Large intestine (tissue), 3 donors: ENCODE data around the gene AHCYL1. TPM values are rescaled to one million over a fixed set of nuclear protein-coding genes. Genes with fewer than 3 reads are reported as not detected.
"Not testable (repeated sequence)": the region's sequence is repeated elsewhere in the genome, so short reads cannot be mapped to it uniquely, and the experiment has no call there.

ENCODE experiments used
- DNase-seq, 2 donors: peaks; one replicate each; pipeline versions ENCODE4 v3.0.0 to v3.0.0-alpha.2; 2013
- H3K27ac ChIP-seq: one replicate; pipeline ENCODE4 v1.5.1; 2013; ENCODE audit warnings: low read length
- H3K27me3 ChIP-seq: 2 replicates; pipeline ENCODE4 v1.6.1; 2013; ENCODE audit warnings: low read length; ENCODE audit not compliant: control insufficient read depth, insufficient read depth
- H3K36me3 ChIP-seq: 2 replicates; pipeline ENCODE4 v1.6.1; 2013; ENCODE audit warnings: low read length; ENCODE audit not compliant: control insufficient read depth, insufficient read depth
- H3K4me1 ChIP-seq: one replicate; pipeline ENCODE4 v1.6.1; 2013; ENCODE audit warnings: low read length; ENCODE audit not compliant: control insufficient read depth, insufficient read depth
- H3K4me3 ChIP-seq: one replicate; pipeline ENCODE4 v1.5.1; 2013; ENCODE audit warnings: low read length
- H3K9me3 ChIP-seq: one replicate; pipeline ENCODE4 v1.6.1; 2013; ENCODE audit warnings: mild to moderate bottlenecking, low read depth, low read length, moderate library complexity; ENCODE audit not compliant: control insufficient read depth
- WGBS: methylation state at CpG from one replicate; pipeline ENCODE4 v1.1.5; 2013; ENCODE audit warnings: low lambda C conversion rate; ENCODE audit not compliant: insufficient coverage; 5-methylcytosine and 5-hydroxymethylcytosine counted together
- polyA plus RNA-seq: library from polyadenylated mRNA; unstranded; fragments of 120-200 nt; gene quantifications from one replicate; pipeline ENCODE4 v1.2.1, GENCODE V29; 2013

Gene AHCYL1
- polyA plus RNA-seq, 1 donor, result 89.3 TPM

GRCh38 chr1:109950038-109950437 is 34.5 kb upstream of the AHCYL1 start:
- H3K9me3 ChIP-seq, result no peaks in the 10 kb centered on the region
- no peaks in the 10 kb centered on the region for H3K36me3 ChIP-seq
- no peak overlapping the region for H3K27ac ChIP-seq
- no CpG with 5 or more reads among the region's 1 CpG for WGBS
- H3K4me1 ChIP-seq, result peaks cover 30% of the 10 kb centered on the region
- no peak for DNase-seq
- no peak overlapping the region for H3K4me3 ChIP-seq
- H3K27me3 ChIP-seq, result no peaks in the 10 kb centered on the region

GRCh38 chr1:109950509-109950908 is 34.1 kb upstream of the AHCYL1 start:
- Histone ChIP-seq H3K36me3 (no peaks in the 10 kb centered on the region), H3K27me3 (no peaks in the 10 kb centered on the region), H3K9me3 (no peaks in the 10 kb centered on the region), H3K4me1 (peaks cover 30% of the 10 kb centered on the region), H3K27ac (no peak overlapping the region), H3K4me3 (no peak overlapping the region)
- WGBS, result 100% methylated on average over 1 of the region's 2 CpGs
- DNase-seq, result no peak

GRCh38 chr1:109951501-109951900 is 33.1 kb upstream of the AHCYL1 start:
- no CpG with 5 or more reads among the region's 5 CpGs for WGBS
- H3K27me3 ChIP-seq, H3K36me3 ChIP-seq, H3K4me3 ChIP-seq, H3K27ac ChIP-seq, H3K9me3 ChIP-seq, DNase-seq: not testable (repeated sequence)
- H3K4me1 ChIP-seq, result peaks cover 30% of the 10 kb centered on the region

- Histone ChIP-seq H3K4me1 (peaks cover 21% of the 10 kb centered on the region), H3K4me3 (no peak overlapping the region), H3K9me3 (no peaks in the 10 kb centered on the region), H3K27ac (peak overlapping the region; percentile 73), H3K27me3 (no peaks in the 10 kb centered on the region), H3K36me3 (no peaks in the 10 kb centered on the region)
- peak; percentile 86 to 94 for DNase-seq
- no CpG with 5 or more reads among the region's 1 CpG for WGBS
Observed at GRCh38 chr1:109954041-109954512, 30.5 kb upstream of the AHCYL1 start.

- Histone ChIP-seq H3K36me3 (no peaks in the 10 kb centered on the region), H3K27ac (peak overlapping the region; percentile 45), H3K4me1 (peaks cover 28% of the 10 kb centered on the region), H3K9me3 (no peaks in the 10 kb centered on the region), H3K4me3 (no peak overlapping the region), H3K27me3 (no peaks in the 10 kb centered on the region)
- no peak for DNase-seq
- no CpG with 5 or more reads among the region's 1 CpG for WGBS
Observed at GRCh38 chr1:109959632-109959973, 25.0 kb upstream of the AHCYL1 start.

- Histone ChIP-seq H3K9me3 (no peaks in the 10 kb centered on the region), H3K36me3 (no peaks in the 10 kb centered on the region), H3K27ac (peak overlapping the region; percentile 45), H3K4me3 (no peak overlapping the region), H3K27me3 (no peaks in the 10 kb centered on the region), H3K4me1 (peaks cover 25% of the 10 kb centered on the region)
- 0% methylated on average over 1 of the region's 7 CpGs for WGBS
- peak in 1 of 2 donors; percentile 50 for DNase-seq
Observed at GRCh38 chr1:109959974-109960744, 24.4 kb upstream of the AHCYL1 start.

GRCh38 chr1:109960745-109961094 is 23.8 kb upstream of the AHCYL1 start:
- no peak overlapping the region for H3K4me3 ChIP-seq
- H3K27me3 ChIP-seq, result no peaks in the 10 kb centered on the region
- no peak for DNase-seq
- H3K27ac ChIP-seq, result peak overlapping the region; percentile 22
- 20% methylated on average over 1 of the region's 1 CpG for WGBS
- H3K9me3 ChIP-seq, result no peaks in the 10 kb centered on the region
- H3K4me1 ChIP-seq, result peaks cover 25% of the 10 kb centered on the region
- H3K36me3 ChIP-seq, result no peaks in the 10 kb centered on the region

- no peaks in the 10 kb centered on the region for H3K9me3 ChIP-seq
- H3K27ac ChIP-seq, result no peak overlapping the region
- H3K36me3 ChIP-seq, result no peaks in the 10 kb centered on the region
- no CpG with 5 or more reads among the region's 1 CpG for WGBS
- peaks cover 22% of the 10 kb centered on the region for H3K4me1 ChIP-seq
- no peaks in the 10 kb centered on the region for H3K27me3 ChIP-seq
- no peak overlapping the region for H3K4me3 ChIP-seq
- no peak for DNase-seq
Observed at GRCh38 chr1:109963864-109964263, 20.7 kb upstream of the AHCYL1 start.

GRCh38 chr1:109969146-109969829 is 15.3 kb upstream of the AHCYL1 start:
- no peak for DNase-seq
- no CpG with 5 or more reads among the region's 3 CpGs for WGBS
- Histone ChIP-seq H3K4me3 (no peak overlapping the region), H3K36me3 (no peaks in the 10 kb centered on the region), H3K27ac (no peak overlapping the region), H3K9me3 (no peaks in the 10 kb centered on the region), H3K4me1 (no peaks in the 10 kb centered on the region), H3K27me3 (no peaks in the 10 kb centered on the region)

GRCh38 chr1:109969907-109970306 is 14.7 kb upstream of the AHCYL1 start:
- 83% methylated on average over 1 of the region's 3 CpGs for WGBS
- Histone ChIP-seq H3K27ac (no peak overlapping the region), H3K27me3 (no peaks in the 10 kb centered on the region), H3K9me3 (no peaks in the 10 kb centered on the region), H3K36me3 (no peaks in the 10 kb centered on the region), H3K4me3 (no peak overlapping the region), H3K4me1 (no peaks in the 10 kb centered on the region)
- no peak for DNase-seq
